ENCODE data around the gene ANKLE1. TPM values are rescaled to one million over a fixed set of nuclear protein-coding genes. Genes with fewer than 3 reads are reported as not detected.

ANKLE1 gene
- total RNA-seq, 1 experiment from 2014 or later: 9.1 TPM

GRCh38 chr19:17234911-17235299 is 46.8 kb upstream of the ANKLE1 start (continued):
- TF ChIP-seq, protein P1, sequence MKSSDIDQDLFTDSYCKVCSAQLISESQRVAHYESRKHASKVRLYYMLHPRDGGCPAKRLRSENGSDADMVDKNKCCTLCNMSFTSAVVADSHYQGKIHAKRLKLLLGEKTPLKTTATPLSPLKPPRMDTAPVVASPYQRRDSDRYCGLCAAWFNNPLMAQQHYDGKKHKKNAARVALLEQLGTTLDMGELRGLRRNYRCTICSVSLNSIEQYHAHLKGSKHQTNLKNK (CRISPR knock-in tag; IDR thresholded peaks at IDR 0.05): no peak
- TF ChIP-seq GRHL2 (CRISPR knock-in tag; IDR thresholded peaks at IDR 0.05; ENCODE audit: insufficient replicate concordance, severe bottlenecking) (no peak), HMGXB4 (CRISPR knock-in tag; IDR thresholded peaks at IDR 0.05) (no peak), JAZF1 (CRISPR knock-in tag; IDR thresholded peaks at IDR 0.05) (no peak), NR3C1 (CRISPR knock-in tag; conservative IDR thresholded peaks at IDR 0.05; ENCODE audit: low read depth) (no peak), E2F4 (CRISPR knock-in tag; IDR thresholded peaks at IDR 0.05; ENCODE audit: borderline replicate concordance, low read depth) (0 out of 2 replicates have a peak, but pooled peaks have one; percentile 11)
- TF ChIP-seq, protein P2, sequence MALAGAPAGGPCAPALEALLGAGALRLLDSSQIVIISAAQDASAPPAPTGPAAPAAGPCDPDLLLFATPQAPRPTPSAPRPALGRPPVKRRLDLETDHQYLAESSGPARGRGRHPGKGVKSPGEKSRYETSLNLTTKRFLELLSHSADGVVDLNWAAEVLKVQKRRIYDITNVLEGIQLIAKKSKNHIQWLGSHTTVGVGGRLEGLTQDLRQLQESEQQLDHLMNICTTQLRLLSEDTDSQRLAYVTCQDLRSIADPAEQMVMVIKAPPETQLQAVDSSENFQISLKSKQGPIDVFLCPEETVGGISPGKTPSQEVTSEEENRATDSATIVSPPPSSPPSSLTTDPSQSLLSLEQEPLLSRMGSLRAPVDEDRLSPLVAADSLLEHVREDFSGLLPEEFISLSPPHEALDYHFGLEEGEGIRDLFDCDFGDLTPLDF (CRISPR knock-in tag; IDR thresholded peaks at IDR 0.05): no peak

- no peak overlapping the region for H3K27ac Mint-ChIP-seq
- peak; percentile 36 for ATAC-seq
- ChIA-PET CTCF (interaction anchor here (1.0 to 3.2 kb wide), 11 partner anchors 8 to 190 kb away, joined by 3 to 12 read pairs (median 6); partner anchors contain the start of genes MRPL34, OCEL1 and USE1), POLR2A (interaction anchor here (0.6 to 2.8 kb wide), 9 partner anchors 9 to 159 kb away, joined by 3 to 11 read pairs (median 6); partner anchors contain the start of genes BABAM1, OCEL1 and USE1)
- peaks cover 40% of the 10 kb centered on the region for H3K36me3 Mint-ChIP-seq
- peaks cover 27% of the 10 kb centered on the region for H3K4me1 Mint-ChIP-seq
- no peaks in the 10 kb centered on the region for H3K27me3 Mint-ChIP-seq (ENCODE audit: low read depth)
- no peaks in the 10 kb centered on the region for H3K9me3 Mint-ChIP-seq
- H3K4me3 Mint-ChIP-seq: peak overlapping the region; percentile 80
- DNase-seq (ENCODE audit: low spot score): peak; percentile 68
- TF ChIP-seq TP53 (CRISPR knock-in tag; IDR thresholded peaks at IDR 0.05): 0 out of 2 replicates have a peak, but pooled peaks have one; percentile 78
- no peak for TF ChIP-seq STAT6 (CRISPR knock-in tag; conservative IDR thresholded peaks at IDR 0.05; ENCODE audit: low read depth)
- TF ChIP-seq, protein P3, sequence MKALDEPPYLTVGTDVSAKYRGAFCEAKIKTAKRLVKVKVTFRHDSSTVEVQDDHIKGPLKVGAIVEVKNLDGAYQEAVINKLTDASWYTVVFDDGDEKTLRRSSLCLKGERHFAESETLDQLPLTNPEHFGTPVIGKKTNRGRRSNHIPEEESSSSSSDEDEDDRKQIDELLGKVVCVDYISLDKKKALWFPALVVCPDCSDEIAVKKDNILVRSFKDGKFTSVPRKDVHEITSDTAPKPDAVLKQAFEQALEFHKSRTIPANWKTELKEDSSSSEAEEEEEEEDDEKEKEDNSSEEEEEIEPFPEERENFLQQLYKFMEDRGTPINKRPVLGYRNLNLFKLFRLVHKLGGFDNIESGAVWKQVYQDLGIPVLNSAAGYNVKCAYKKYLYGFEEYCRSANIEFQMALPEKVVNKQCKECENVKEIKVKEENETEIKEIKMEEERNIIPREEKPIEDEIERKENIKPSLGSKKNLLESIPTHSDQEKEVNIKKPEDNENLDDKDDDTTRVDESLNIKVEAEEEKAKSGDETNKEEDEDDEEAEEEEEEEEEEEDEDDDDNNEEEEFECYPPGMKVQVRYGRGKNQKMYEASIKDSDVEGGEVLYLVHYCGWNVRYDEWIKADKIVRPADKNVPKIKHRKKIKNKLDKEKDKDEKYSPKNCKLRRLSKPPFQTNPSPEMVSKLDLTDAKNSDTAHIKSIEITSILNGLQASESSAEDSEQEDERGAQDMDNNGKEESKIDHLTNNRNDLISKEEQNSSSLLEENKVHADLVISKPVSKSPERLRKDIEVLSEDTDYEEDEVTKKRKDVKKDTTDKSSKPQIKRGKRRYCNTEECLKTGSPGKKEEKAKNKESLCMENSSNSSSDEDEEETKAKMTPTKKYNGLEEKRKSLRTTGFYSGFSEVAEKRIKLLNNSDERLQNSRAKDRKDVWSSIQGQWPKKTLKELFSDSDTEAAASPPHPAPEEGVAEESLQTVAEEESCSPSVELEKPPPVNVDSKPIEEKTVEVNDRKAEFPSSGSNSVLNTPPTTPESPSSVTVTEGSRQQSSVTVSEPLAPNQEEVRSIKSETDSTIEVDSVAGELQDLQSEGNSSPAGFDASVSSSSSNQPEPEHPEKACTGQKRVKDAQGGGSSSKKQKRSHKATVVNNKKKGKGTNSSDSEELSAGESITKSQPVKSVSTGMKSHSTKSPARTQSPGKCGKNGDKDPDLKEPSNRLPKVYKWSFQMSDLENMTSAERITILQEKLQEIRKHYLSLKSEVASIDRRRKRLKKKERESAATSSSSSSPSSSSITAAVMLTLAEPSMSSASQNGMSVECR (CRISPR knock-in tag; IDR thresholded peaks at IDR 0.05; ENCODE audit: borderline replicate concordance): peak; percentile 51; the same call in 1 of the 2 replicates
- no peak for TF ChIP-seq NFATC4 (CRISPR knock-in tag; IDR thresholded peaks at IDR 0.05)
- TF ChIP-seq MYBL2 (CRISPR knock-in tag; IDR thresholded peaks at IDR 0.05): peak; percentile 35; the same call in 1 of the 2 replicates
- peak; percentile 58 for TF ChIP-seq ZNF232 (CRISPR knock-in tag; IDR thresholded peaks at IDR 0.05)
- TF ChIP-seq GTF2I (CRISPR knock-in tag; conservative IDR thresholded peaks at IDR 0.05): no peak
- TF ChIP-seq, protein P4, sequence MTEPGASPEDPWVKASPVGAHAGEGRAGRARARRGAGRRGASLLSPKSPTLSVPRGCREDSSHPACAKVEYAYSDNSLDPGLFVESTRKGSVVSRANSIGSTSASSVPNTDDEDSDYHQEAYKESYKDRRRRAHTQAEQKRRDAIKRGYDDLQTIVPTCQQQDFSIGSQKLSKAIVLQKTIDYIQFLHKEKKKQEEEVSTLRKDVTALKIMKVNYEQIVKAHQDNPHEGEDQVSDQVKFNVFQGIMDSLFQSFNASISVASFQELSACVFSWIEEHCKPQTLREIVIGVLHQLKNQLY (CRISPR knock-in tag; IDR thresholded peaks at IDR 0.05): 0 out of 2 replicates have a peak, but pooled peaks have one; percentile 37
- no peak for TF ChIP-seq NR2C2 (CRISPR knock-in tag; IDR thresholded peaks at IDR 0.05)
- peak; percentile 39 for TF ChIP-seq E2F4 (CRISPR knock-in tag; IDR thresholded peaks at IDR 0.05; ENCODE audit: borderline replicate concordance, low read depth)
- TF ChIP-seq ZNF425 (CRISPR knock-in tag; conservative IDR thresholded peaks at IDR 0.05): no peak
Measured at GRCh38 chr19:17235300-17235970, 46.3 kb upstream of the ANKLE1 start.

All from WTC11 (cell line).